Stomach (tissue), 9 donors: ENCODE data around the gene ARHGAP26. TPM values are rescaled to one million over a fixed set of nuclear protein-coding genes. Genes with fewer than 3 reads are reported as not detected.

ENCODE experiments used
- DNase-seq, 2 donors: peaks; one replicate each; pipeline versions ENCODE4 v3.0.0 to v3.0.0-alpha.2; 2013 to 2019
- H3K27ac ChIP-seq, 5 donors: fragments of 200-600 bp in 4 of 5; sonication (generic) in 4 of 5; one replicate each; pipeline ENCODE4 v1.5.1; 2013 to 2019; ENCODE audit warnings: mild to moderate bottlenecking in 1 of 5, moderate library complexity in 1 of 5
- H3K27me3 ChIP-seq, 3 donors: fragments of 200-600 bp; sonication (generic); one replicate each; pipeline ENCODE4 v1.5.1; 2017 to 2019; ENCODE audit warnings: mixed run types in 1 of 3
- H3K36me3 ChIP-seq, 4 donors: fragments of 200-600 bp; sonication (generic); 1 replicate in 3 of 4; 2 replicates in 1 of 4; pipeline ENCODE4 v1.5.1; 2016 to 2019
- H3K4me1 ChIP-seq, 4 donors: fragments of 200-600 bp; sonication (generic); one replicate each; pipeline ENCODE4 v1.5.1; 2016 to 2019
- H3K4me3 ChIP-seq, 4 donors: fragments of 200-600 bp; sonication (generic) in 3 of 4; one replicate each; pipeline ENCODE4 v1.5.1; 2016 to 2019; ENCODE audit warnings: mild to moderate bottlenecking in 1 of 4
- H3K9me3 ChIP-seq, 4 donors: fragments of 200-600 bp; sonication (generic); one replicate each; pipeline ENCODE4 v1.5.1; 2016 to 2019
- EP300 ChIP-seq: sonication (generic); formaldehyde crosslinking; IDR thresholded peaks from one replicate; pipeline ENCODE4 v1.6.1; 2017; ENCODE audit warnings: antibody characterized with exemption
- POLR2A ChIP-seq, 4 donors: fragments of 450-650 bp; IDR thresholded peaks; one replicate each; pipeline ENCODE4 v1.6.1; 2016; ENCODE audit warnings: antibody characterized with exemption in 4 of 4, control low read depth in 2 of 4, mild to moderate bottlenecking in 1 of 4, moderate library complexity in 1 of 4
- POLR2AphosphoS5 ChIP-seq, 3 donors: sonication (generic); formaldehyde crosslinking; IDR thresholded peaks; one replicate each; pipeline ENCODE4 v1.6.1; 2016; ENCODE audit warnings: antibody characterized with exemption in 3 of 3
- WGBS, 5 donors: extraction: QIAGEN DNeasy Blood & Tissue Kit in 3 of 5; methylation state at CpG; one replicate each; pipeline versions ENCODE4 v1.1.5 to v1.1.7; 2013 to 2018; 5-methylcytosine and 5-hydroxymethylcytosine counted together
- intact Hi-C: fragments of 100-400 bp; cut with DNase I; formaldehyde crosslinking; loops from one replicate; pipeline ENCODE4 v1.15.1; 2023; ENCODE audit warnings: low total_unique reads
- polyA plus RNA-seq, 3 donors: library from polyadenylated mRNA; stranded (reverse); fragments of 200-250 nt; gene quantifications; one replicate each; pipeline ENCODE4 v1.2.3, GENCODE V29; 2013
- total RNA-seq, 5 donors: library from RNA; depleted of rRNA; stranded (reverse); fragments of >200 nt; gene quantifications; one replicate each; pipeline versions ENCODE4 v1.1.0 to v1.2.3, GENCODE V29; 2014 to 2016
- TF ChIP-seq, protein P1 (sequence below), 7 experiments: fragments of 450-650 bp in 4 of 7; fragments of 200-600 bp in 3 of 7; sonication (generic) in 3 of 7; IDR thresholded peaks; one replicate each; pipeline ENCODE4 v1.5.1; 2016 to 2019; ENCODE audit warnings: antibody characterized with exemption in 7 of 7, control low read depth in 2 of 7, mild to moderate bottlenecking in 1 of 7
- donor health status: healthy with polysubstance abuse.
- donor health status: Bipolar disorder and iron deficiency.
- donor health status: healthy.

ARHGAP26 gene
- total and polyA plus RNA-seq, 8 donors, result 4.0 to 115 (median 34.1) TPM

- peak in 1 of 2 donors; percentile 47 for DNase-seq
- WGBS, 5 donors, result 51 to 62% (median 56%) methylated on average over 7 of the region's 7 CpGs
- Histone ChIP-seq H3K4me3 (peak overlapping the region in 1 of 4 donors; percentile 3), H3K27me3 (no peaks in the 10 kb centered on the region), H3K27ac (peak overlapping the region; percentile 12 to 76 (median 44)), H3K36me3 (no peaks in the 10 kb centered on the region), H3K4me1 (peaks cover 23 to 90% (median 54%) of the 10 kb centered on the region in 4 donors), H3K9me3 (no peaks in the 10 kb centered on the region)
- intact Hi-C loops, result no loop called here
- no peak for TF ChIP-seq EP300
- no peak for TF ChIP-seq POLR2AphosphoS5 (IDR thresholded peaks at IDR 0.05)
- TF ChIP-seq POLR2A (IDR thresholded peaks at IDR 0.05), result no peak
- TF ChIP-seq, protein P1, sequence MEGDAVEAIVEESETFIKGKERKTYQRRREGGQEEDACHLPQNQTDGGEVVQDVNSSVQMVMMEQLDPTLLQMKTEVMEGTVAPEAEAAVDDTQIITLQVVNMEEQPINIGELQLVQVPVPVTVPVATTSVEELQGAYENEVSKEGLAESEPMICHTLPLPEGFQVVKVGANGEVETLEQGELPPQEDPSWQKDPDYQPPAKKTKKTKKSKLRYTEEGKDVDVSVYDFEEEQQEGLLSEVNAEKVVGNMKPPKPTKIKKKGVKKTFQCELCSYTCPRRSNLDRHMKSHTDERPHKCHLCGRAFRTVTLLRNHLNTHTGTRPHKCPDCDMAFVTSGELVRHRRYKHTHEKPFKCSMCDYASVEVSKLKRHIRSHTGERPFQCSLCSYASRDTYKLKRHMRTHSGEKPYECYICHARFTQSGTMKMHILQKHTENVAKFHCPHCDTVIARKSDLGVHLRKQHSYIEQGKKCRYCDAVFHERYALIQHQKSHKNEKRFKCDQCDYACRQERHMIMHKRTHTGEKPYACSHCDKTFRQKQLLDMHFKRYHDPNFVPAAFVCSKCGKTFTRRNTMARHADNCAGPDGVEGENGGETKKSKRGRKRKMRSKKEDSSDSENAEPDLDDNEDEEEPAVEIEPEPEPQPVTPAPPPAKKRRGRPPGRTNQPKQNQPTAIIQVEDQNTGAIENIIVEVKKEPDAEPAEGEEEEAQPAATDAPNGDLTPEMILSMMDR (IDR thresholded peaks at IDR 0.05), result no peak
Observed at GRCh38 chr5:142861011-142861410, 90.8 kb downstream of the ARHGAP26 start.

- H3K27me3 ChIP-seq, result no peaks in the 10 kb centered on the region
- peaks cover 28 to 98% (median 58%) of the 10 kb centered on the region in 4 donors for H3K4me1 ChIP-seq
- no peak overlapping the region for H3K4me3 ChIP-seq
- intact Hi-C loops, result no loop called here
- no peak for TF ChIP-seq EP300
- TF ChIP-seq POLR2A (IDR thresholded peaks at IDR 0.05), result no peak
- peak; percentile 40 to 93 (median 56) for TF ChIP-seq POLR2AphosphoS5 (IDR thresholded peaks at IDR 0.05)
- peak overlapping the region in 4 of 5 donors; percentile 9 to 76 (median 47) for H3K27ac ChIP-seq
- 77 to 89% (median 84%) methylated on average over 4 of the region's 4 CpGs for WGBS, 5 donors
- no peaks in the 10 kb centered on the region for H3K36me3 ChIP-seq
- DNase-seq, result peak in 1 of 2 donors; percentile 80
- H3K9me3 ChIP-seq, result no peaks in the 10 kb centered on the region
Observed at GRCh38 chr5:142862594-142862993, 92.4 kb downstream of the ARHGAP26 start.

GRCh38 chr5:142863856-142864255 lies 93.7 kb downstream of the ARHGAP26 start:
- Histone ChIP-seq H3K4me1 (peaks cover 36 to 98% (median 62%) of the 10 kb centered on the region in 4 donors), H3K9me3 (no peaks in the 10 kb centered on the region), H3K36me3 (no peaks in the 10 kb centered on the region), H3K4me3 (no peak overlapping the region), H3K27me3 (no peaks in the 10 kb centered on the region), H3K27ac (peak overlapping the region in 4 of 5 donors; percentile 36 to 76 (median 72))
- 47 to 66% (median 62%) methylated on average over 5 of the region's 5 CpGs for WGBS, 5 donors
- no peak for DNase-seq
- TF ChIP-seq POLR2AphosphoS5 (IDR thresholded peaks at IDR 0.05) (no peak), EP300 (no peak), POLR2A (IDR thresholded peaks at IDR 0.05) (no peak)
- TF ChIP-seq, protein P1 (IDR thresholded peaks at IDR 0.05), result no peak
- intact Hi-C loops, result no loop called here

GRCh38 chr5:142864290-142865260 lies 94.4 kb downstream of the ARHGAP26 start:
- Histone ChIP-seq H3K27ac (peak overlapping the region in 4 of 5 donors; percentile 36 to 76 (median 72)), H3K4me1 (peaks cover 39 to 98% (median 64%) of the 10 kb centered on the region in 4 donors), H3K27me3 (no peaks in the 10 kb centered on the region), H3K9me3 (no peaks in the 10 kb centered on the region), H3K4me3 (no peak overlapping the region), H3K36me3 (no peaks in the 10 kb centered on the region)
- WGBS, 5 donors, result 43 to 63% (median 60%) methylated on average over 13 of the region's 13 CpGs
- peak; percentile 75 to 87 for DNase-seq
- intact Hi-C loops, result no loop called here
- TF ChIP-seq POLR2A (IDR thresholded peaks at IDR 0.05), result no peak
- TF ChIP-seq POLR2AphosphoS5 (IDR thresholded peaks at IDR 0.05), result peak in 2 of 3 donors; percentile 62 to 85
- TF ChIP-seq EP300, result peak; percentile 52

GRCh38 chr5:142865631-142866030 lies 95.5 kb downstream of the ARHGAP26 start:
- intact Hi-C loops, result no loop called here
- Histone ChIP-seq H3K4me3 (no peak overlapping the region), H3K27ac (peak overlapping the region in 1 of 5 donors; percentile 70), H3K9me3 (no peaks in the 10 kb centered on the region), H3K4me1 (peaks cover 40 to 98% (median 66%) of the 10 kb centered on the region in 4 donors), H3K27me3 (no peaks in the 10 kb centered on the region), H3K36me3 (no peaks in the 10 kb centered on the region)
- TF ChIP-seq POLR2AphosphoS5 (IDR thresholded peaks at IDR 0.05) (no peak), POLR2A (IDR thresholded peaks at IDR 0.05) (no peak), EP300 (no peak)
- TF ChIP-seq, protein P1 (IDR thresholded peaks at IDR 0.05), result no peak
- no peak for DNase-seq
- WGBS, 5 donors, result 87 to 95% (median 89%) methylated on average over 4 of the region's 4 CpGs
